Measurements from ENCODE around the gene IGF2BP2. TPM values are rescaled to one million over a fixed set of nuclear protein-coding genes. Genes with fewer than 3 reads are reported as not detected.

Gene IGF2BP2
- total and polyA plus RNA-seq, 9 of the 15 experiments (the other 6 are each of a cell fraction or from before 2014, with no cell fraction given): 3.2 to 59.6 (median 30.5) TPM

DNA sequence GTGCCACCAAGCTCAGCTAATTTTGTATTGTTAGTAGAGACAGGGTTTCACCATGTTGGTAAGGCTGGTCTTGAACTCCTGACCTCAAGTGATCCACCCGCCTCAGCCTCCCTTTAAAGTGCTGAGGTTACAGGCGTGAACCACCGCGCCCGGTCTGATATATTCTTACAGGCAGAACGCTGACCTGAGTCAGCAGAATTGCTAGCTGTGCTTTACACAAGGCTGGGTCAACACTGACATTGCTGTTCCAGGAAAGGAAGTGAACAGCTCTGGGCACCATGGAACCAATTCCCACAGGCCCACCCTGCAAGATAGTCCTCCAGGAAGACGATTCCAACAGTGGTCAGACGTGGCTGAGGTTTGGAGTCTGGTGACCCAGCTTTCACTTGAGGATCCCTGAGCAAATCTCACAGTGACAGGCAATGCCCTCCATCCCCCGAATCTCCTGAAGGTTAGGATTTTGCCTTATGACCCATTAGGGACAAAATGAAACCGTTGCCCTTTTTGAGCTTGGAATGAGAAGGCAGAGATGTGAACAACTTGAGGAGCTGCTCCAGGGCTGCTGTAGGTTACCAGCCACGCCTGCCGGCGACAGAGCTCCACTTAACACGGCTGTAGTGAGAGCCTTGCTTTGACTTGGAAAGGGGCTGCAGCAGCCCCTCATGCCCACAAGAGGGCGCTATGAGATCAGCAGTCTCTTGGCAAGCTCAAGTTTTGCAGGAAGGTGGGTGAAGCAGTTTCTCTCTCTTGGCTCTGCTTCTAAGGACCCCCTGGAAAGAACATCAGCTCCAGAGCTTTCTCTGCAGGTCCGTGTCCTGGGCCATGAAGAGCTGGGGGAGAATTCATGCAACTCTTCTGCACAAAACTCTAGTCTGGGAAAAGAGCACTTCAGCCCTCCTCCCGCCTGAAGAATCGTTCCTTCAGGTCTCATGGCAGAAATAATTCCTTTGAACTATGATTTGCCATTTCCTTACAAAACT lies 164.6 kb downstream of the IGF2BP2 start (continued):
- no peak for TF ChIP-seq KLF1 (tag; IDR thresholded peaks at IDR 0.05)
- TF ChIP-seq CEBPZ (IDR thresholded peaks at IDR 0.05; ENCODE audit: borderline replicate concordance, low read depth, low read length): no peak
- peak; percentile 63 for TF ChIP-seq REST (IDR thresholded peaks at IDR 0.05; ENCODE audit: borderline replicate concordance)
- no peak for TF ChIP-seq REST (CRISPR knock-in tag; IDR thresholded peaks at IDR 0.05; ENCODE audit: low read depth)
- no peak for TF ChIP-seq BRD4 (IDR thresholded peaks at IDR 0.05)
- no peak for TF ChIP-seq ZNF143 (CRISPR knock-in tag; IDR thresholded peaks at IDR 0.05)
- TF ChIP-seq KDM2B (CRISPR knock-in tag; IDR thresholded peaks at IDR 0.05): no peak
- TF ChIP-seq MCM3 (IDR thresholded peaks at IDR 0.05): no peak
- TF ChIP-seq CTBP1 (IDR thresholded peaks at IDR 0.05; ENCODE audit: borderline replicate concordance): peak; percentile 45; the same call in 1 of the 2 replicates
- no peak for TF ChIP-seq SRSF3 (IDR thresholded peaks at IDR 0.05; ENCODE audit: insufficient read depth, low read length)
- no peak for TF ChIP-seq ATF2 (CRISPR knock-in tag; IDR thresholded peaks at IDR 0.05)
- TF ChIP-seq ZNF263 (CRISPR knock-in tag; IDR thresholded peaks at IDR 0.05; ENCODE audit: borderline replicate concordance): peak; percentile 61; the same call in 1 of the 2 replicates
- no peak for TF ChIP-seq TBP (optimal IDR thresholded peaks at IDR 0.05; ENCODE audit: low read depth, low read length)
- no peak for TF ChIP-seq YBX1 (IDR thresholded peaks at IDR 0.05)
- TF ChIP-seq ATF7 (IDR thresholded peaks at IDR 0.05): no peak; the same call in 1 of the 2 replicates
